Measurements from ENCODE around the gene TTR. TPM values are rescaled to one million over a fixed set of nuclear protein-coding genes. Genes with fewer than 3 reads are reported as not detected.

Gene TTR
- total and polyA plus RNA-seq, 2 of the 13 experiments (the other 11 are each of a cell fraction or from before 2014, with no cell fraction given), result 91.3 to 496 TPM

- ATAC-seq (peak; percentile 84), FAIRE-seq (no peak)
- CTCF ChIA-PET (ENCODE audit: low intra/inter-chr PET ratio, low total read pairs), result interaction anchor here (0.9 to 1.9 kb wide), 3 partner anchors 16 to 70 kb away, joined by 3 to 42 read pairs (median 4); no protein-coding TSS in a partner anchor
- TF ChIP-seq HMGA1 (CRISPR knock-in tag; conservative IDR thresholded peaks at IDR 0.05) (no peak), TEAD3 (CRISPR knock-in tag; optimal IDR thresholded peaks at IDR 0.05; ENCODE audit: borderline replicate concordance) (peak; percentile 44), ATF5 (CRISPR knock-in tag; IDR thresholded peaks at IDR 0.05; ENCODE audit: low read depth) (no peak), ZNF672 (CRISPR knock-in tag; IDR thresholded peaks at IDR 0.05) (no peak), ZNF790 (CRISPR knock-in tag; IDR thresholded peaks at IDR 0.05; ENCODE audit: borderline replicate concordance) (no peak), HNF4G (IDR thresholded peaks at IDR 0.05; ENCODE audit: borderline replicate concordance, low read depth, low read length) (no peak), HNF4G (CRISPR knock-in tag; IDR thresholded peaks at IDR 0.05; ENCODE audit: borderline replicate concordance, low read depth) (no peak), HOXD1 (CRISPR knock-in tag; IDR thresholded peaks at IDR 0.05) (no peak), KMT2A (CRISPR knock-in tag; IDR thresholded peaks at IDR 0.05) (no peak), SNAPC5 (CRISPR knock-in tag; IDR thresholded peaks at IDR 0.05; ENCODE audit: borderline replicate concordance) (no peak), ZNF83 (CRISPR knock-in tag; IDR thresholded peaks at IDR 0.05; ENCODE audit: borderline replicate concordance) (no peak), ZKSCAN8 (CRISPR knock-in tag; IDR thresholded peaks at IDR 0.05; ENCODE audit: borderline replicate concordance) (no peak), ZBTB42 (CRISPR knock-in tag; IDR thresholded peaks at IDR 0.05) (no peak), HNRNPUL1 (IDR thresholded peaks at IDR 0.05; ENCODE audit: low read depth, low read length) (no peak), STAG1 (CRISPR knock-in tag; IDR thresholded peaks at IDR 0.05) (peak; percentile 87), ZNF772 (CRISPR knock-in tag; IDR thresholded peaks at IDR 0.05) (no peak), RAD21 (CRISPR knock-in tag; IDR thresholded peaks at IDR 0.05) (peak; percentile 64; the same call in 1 of the 2 replicates), DNMT1 (CRISPR knock-in tag; IDR thresholded peaks at IDR 0.05) (no peak), CTCF (CRISPR knock-in tag; IDR thresholded peaks at IDR 0.05) (peak; percentile 85), ZNF709 (CRISPR knock-in tag; IDR thresholded peaks at IDR 0.05) (no peak), TRIM24 (CRISPR knock-in tag; IDR thresholded peaks at IDR 0.05) (no peak), GZF1 (CRISPR knock-in tag; IDR thresholded peaks at IDR 0.05) (no peak), AGO2 (optimal IDR thresholded peaks at IDR 0.05; ENCODE audit: low read depth, low read length) (no peak), ATAD3A (CRISPR knock-in tag; IDR thresholded peaks at IDR 0.05) (no peak), PHF5A (CRISPR knock-in tag; IDR thresholded peaks at IDR 0.05; ENCODE audit: low read depth, unreplicated experiment) (no peak), SRF (IDR thresholded peaks at IDR 0.05; ENCODE audit: low read depth, low read length) (peak; percentile 15; the same call in 1 of the 2 replicates)
These were observed 34.7 kb downstream of the TTR start for GRCh38 chr18:31626409-31626808.

More at GRCh38 chr18:31626409-31626808, 34.7 kb downstream of the TTR start:
- no peak overlapping the region for H3K4me3 ChIP-seq (replicated peaks in 1 of 3; ENCODE audit: insufficient read depth in 1 of 3, low read depth in 2 of 3, low read length in 3 of 3)
- H3K79me2 ChIP-seq (ENCODE audit: insufficient read depth, low read length), result no peaks in the 10 kb centered on the region
- no peaks in the 10 kb centered on the region for H3K27me3 ChIP-seq (ENCODE audit: control insufficient read depth in 1 of 2, insufficient read depth in 2 of 2, low read length in 2 of 2)
- no peaks in the 10 kb centered on the region for H3K36me3 ChIP-seq (replicated peaks in 1 of 2; ENCODE audit: control insufficient read depth in 1 of 2, insufficient read depth in 2 of 2, low read length in 2 of 2)
- peaks cover 12% of the 10 kb centered on the region for H3K4me1 ChIP-seq (ENCODE audit: insufficient read depth, low read length)
- WGBS (ENCODE audit: low lambda C conversion rate), result 48% methylated on average over 6 of the region's 6 CpGs
- intact Hi-C loops (cut with micrococcal nuclease; ENCODE audit: unreplicated experiment), result loop anchor here (1.0 kb wide), 2 partner anchors 70 to 202 kb away; no protein-coding TSS in a partner anchor
- in situ Hi-C loops (cut with HindIII; ENCODE audit: extremely low pct_ligation_motif_present, low pct_unique_long_range_greater_than_20kb), result loop anchor here (5.0 kb wide), 1 partner anchor 69 kb away; no protein-coding TSS in a partner anchor
- no peaks in the 10 kb centered on the region for H4K20me1 ChIP-seq (ENCODE audit: insufficient read depth, low read length)
- no peak overlapping the region for H2AFZ ChIP-seq (ENCODE audit: low read length)
- peak; percentile 30 for DNase-seq (ENCODE audit: low spot score)
- BruUV-seq (replicated peaks), result no TSS peak
- no peaks in the 10 kb centered on the region for H3K9me3 ChIP-seq (ENCODE audit: low read length)
- POLR2A ChIA-PET, result no interaction called here
- H3K4me2 ChIP-seq (ENCODE audit: low read depth, low read length), result no peak overlapping the region
- H3K9ac ChIP-seq (ENCODE audit: insufficient read depth, low read depth, low read length), result no peak overlapping the region
- no peak overlapping the region for H3K27ac ChIP-seq (ENCODE audit: extremely low read length, insufficient read depth, low read length)

Measured in HepG2 (cell line).